Suprapubic skin (tissue), 4 donors: Measurements from ENCODE around the gene OCLN. TPM values are rescaled to one million over a fixed set of nuclear protein-coding genes. Genes with fewer than 3 reads are reported as not detected.
"Not testable (repeated sequence)": the region's sequence is repeated elsewhere in the genome, so short reads cannot be mapped to it uniquely, and the experiment has no call there.

Source experiments
- DNase-seq, 2 donors: peaks; one replicate each; pipeline ENCODE4 v3.0.0-alpha.2; 2019; ENCODE audit warnings: low spot score in 2 of 2
- H3K27ac ChIP-seq: fragments of 200-600 bp; sonication (generic); one replicate; pipeline ENCODE4 v1.5.1; 2019
- H3K27me3 ChIP-seq: fragments of 200-600 bp; sonication (generic); one replicate; pipeline ENCODE4 v1.5.1; 2019
- H3K36me3 ChIP-seq: fragments of 200-600 bp; sonication (generic); one replicate; pipeline ENCODE4 v1.5.1; 2019
- H3K4me1 ChIP-seq: fragments of 200-600 bp; sonication (generic); one replicate; pipeline ENCODE4 v1.5.1; 2019
- H3K4me3 ChIP-seq: fragments of 200-600 bp; sonication (generic); one replicate; pipeline ENCODE4 v1.5.1; 2019; ENCODE audit warnings: mild to moderate bottlenecking
- H3K9me3 ChIP-seq: fragments of 200-600 bp; sonication (generic); one replicate; pipeline ENCODE4 v1.5.1; 2019
- CTCF ChIP-seq, 2 donors: fragments of 200-600 bp in 1 of 2; fragments of 450-650 bp in 1 of 2; sonication (generic) in 1 of 2; IDR thresholded peaks; one replicate each; pipeline ENCODE4 v1.5.1; 2016 to 2019; ENCODE audit warnings: antibody characterized with exemption in 2 of 2, mild to moderate bottlenecking in 1 of 2, moderate library complexity in 1 of 2
- EP300 ChIP-seq: sonication (generic); formaldehyde crosslinking; IDR thresholded peaks from one replicate; pipeline ENCODE4 v1.6.1; 2017; ENCODE audit warnings: antibody characterized with exemption
- POLR2A ChIP-seq, 2 donors: fragments of 450-650 bp; IDR thresholded peaks; one replicate each; pipeline ENCODE4 v1.6.1; 2017; ENCODE audit warnings: antibody characterized with exemption in 2 of 2, mild to moderate bottlenecking in 2 of 2, moderate library complexity in 2 of 2
- POLR2AphosphoS5 ChIP-seq, 3 donors: sonication (generic); formaldehyde crosslinking; IDR thresholded peaks; one replicate each; pipeline ENCODE4 v1.6.1; 2017; ENCODE audit warnings: antibody characterized with exemption in 3 of 3
- WGBS: methylation state at CpG from one replicate; pipeline ENCODE4 v1.1.5; 2018; 5-methylcytosine and 5-hydroxymethylcytosine counted together
- total RNA-seq, 4 donors: library from RNA; depleted of rRNA; stranded (reverse); fragments of >200 nt; gene quantifications; one replicate each; pipeline ENCODE4 v1.1.0, GENCODE V29; 2016

OCLN gene
- total RNA-seq, 4 donors from 2014 or later, result 31.4 to 56.9 (median 45.4) TPM

- H3K9me3 ChIP-seq, result no peaks in the 10 kb centered on the region
- no peak for TF ChIP-seq CTCF (IDR thresholded peaks at IDR 0.05)
- TF ChIP-seq POLR2A (IDR thresholded peaks at IDR 0.05), result no peak
- TF ChIP-seq EP300, result no peak
- no peak for TF ChIP-seq POLR2AphosphoS5 (IDR thresholded peaks at IDR 0.05)
- no peak overlapping the region for H3K27ac ChIP-seq
- no peaks in the 10 kb centered on the region for H3K27me3 ChIP-seq
- peaks cover 6% of the 10 kb centered on the region for H3K4me1 ChIP-seq
- no peak for DNase-seq
- no peak overlapping the region for H3K4me3 ChIP-seq
- WGBS, result 60% methylated on average over 7 of the region's 7 CpGs
- no peaks in the 10 kb centered on the region for H3K36me3 ChIP-seq
These were observed 38.2 kb downstream of the OCLN start for GRCh38 chr5:69530561-69531405.

- H3K36me3 ChIP-seq, result no peaks in the 10 kb centered on the region
- DNase-seq, result no peak
- H3K27ac ChIP-seq, result no peak overlapping the region
- peaks cover 6% of the 10 kb centered on the region for H3K4me1 ChIP-seq
- TF ChIP-seq EP300, result no peak
- TF ChIP-seq CTCF (IDR thresholded peaks at IDR 0.05), result no peak
- TF ChIP-seq POLR2AphosphoS5 (IDR thresholded peaks at IDR 0.05), result no peak
- no peak for TF ChIP-seq POLR2A (IDR thresholded peaks at IDR 0.05)
- H3K27me3 ChIP-seq, result no peaks in the 10 kb centered on the region
- 37% methylated on average over 3 of the region's 3 CpGs for WGBS
- H3K4me3 ChIP-seq, result no peak overlapping the region
- H3K9me3 ChIP-seq, result no peaks in the 10 kb centered on the region
These were observed 38.8 kb downstream of the OCLN start for GRCh38 chr5:69531406-69531801.

GRCh38 chr5:69537911-69538310 is 45.3 kb downstream of the OCLN start:
- H3K27ac ChIP-seq, DNase-seq, H3K9me3 ChIP-seq, H3K4me3 ChIP-seq, H3K27me3 ChIP-seq, H3K36me3 ChIP-seq, H3K4me1 ChIP-seq: not testable (repeated sequence)
- WGBS, result 89% methylated on average over 3 of the region's 3 CpGs

- not testable (repeated sequence) for H3K27me3 ChIP-seq, H3K9me3 ChIP-seq, H3K4me3 ChIP-seq, H3K27ac ChIP-seq, H3K36me3 ChIP-seq, DNase-seq, H3K4me1 ChIP-seq
- WGBS, result 86% methylated on average over 1 of the region's 2 CpGs
These were observed 46.1 kb downstream of the OCLN start for GRCh38 chr5:69538735-69539134.

- DNase-seq, H3K36me3 ChIP-seq, H3K27ac ChIP-seq, H3K4me3 ChIP-seq, H3K9me3 ChIP-seq, H3K27me3 ChIP-seq, H3K4me1 ChIP-seq: not testable (repeated sequence)
- no CpG with 5 or more reads among the region's 1 CpG for WGBS
These were observed 48.8 kb downstream of the OCLN start for GRCh38 chr5:69541347-69541746.

- H3K4me3 ChIP-seq, H3K27me3 ChIP-seq, H3K4me1 ChIP-seq, H3K9me3 ChIP-seq, DNase-seq, H3K36me3 ChIP-seq, H3K27ac ChIP-seq: not testable (repeated sequence)
- no CpG with 5 or more reads among the region's 3 CpGs for WGBS
These were observed 50.4 kb downstream of the OCLN start for GRCh38 chr5:69542838-69543618.

- not testable (repeated sequence) for H3K4me1 ChIP-seq, H3K27ac ChIP-seq, DNase-seq, H3K9me3 ChIP-seq, H3K36me3 ChIP-seq, H3K27me3 ChIP-seq, H3K4me3 ChIP-seq
- whole genome bisulfite sequencing, result no CpG with 5 or more reads among the region's 7 CpGs
These were observed 52.0 kb downstream of the OCLN start for GRCh38 chr5:69544602-69545001.
